CD4-positive, alpha-beta T cell (primary cell): ENCODE measurements around the gene DUSP14. TPM values are rescaled to one million over a fixed set of nuclear protein-coding genes. Genes with fewer than 3 reads are reported as not detected.
A peak's percentile ranks its signal among the peaks of the same experiment; 100 is the strongest.

Experiments
- ATAC-seq: fragments of 200-7000 bp; cut with Tn5 transposase; one replicate; pipeline ENCODE4 v1.10.0; 2022; ENCODE audit warnings: mild to moderate bottlenecking; ENCODE audit not compliant: poor library complexity
- CTCF ChIA-PET: fragments of 350-600 bp; sonication (Branson Sonifier 250); formaldehyde crosslinking; loops from one replicate; lab custom pipeline; 2021; ENCODE audit warnings: antibody characterized with exemption, inconsistent platforms; lab: Charles Lee
- POLR2A ChIA-PET: fragments of 350-600 bp; sonication (Branson Sonifier 250); formaldehyde crosslinking; loops from one replicate; lab custom pipeline; 2021; ENCODE audit warnings: antibody characterized with exemption, inconsistent platforms; lab: Charles Lee
- DNase-seq, 14 experiments: peaks; one replicate each; pipeline ENCODE4 v3.0.0-alpha.2; 2013 to 2020; ENCODE audit warnings: mixed read lengths in 2 of 14
- H3K27ac ChIP-seq, 2 donors: one replicate each; pipeline versions ENCODE4 v1.5.1 to v1.7.0; 2013; ENCODE audit warnings: low read length in 2 of 2, low read depth in 1 of 2, mild to moderate bottlenecking in 1 of 2
- H3K27me3 ChIP-seq, 2 experiments: 1 replicate in 1 of 2; 2 replicates in 1 of 2; pipeline versions ENCODE4 v1.6.1 to v1.7.0; 2013; ENCODE audit warnings: low read length in 2 of 2, control low read depth in 1 of 2, mild to moderate bottlenecking in 1 of 2, moderate library complexity in 1 of 2; ENCODE audit not compliant: insufficient read depth in 2 of 2, control insufficient read depth in 1 of 2
- H3K36me3 ChIP-seq: one replicate; pipeline ENCODE4 v1.6.1; 2013; ENCODE audit warnings: low read length, control low read depth; ENCODE audit not compliant: insufficient read depth
- H3K4me1 ChIP-seq: one replicate; pipeline ENCODE4 v1.6.1; 2013; ENCODE audit warnings: low read length, control low read depth; ENCODE audit not compliant: insufficient read depth
- H3K4me3 ChIP-seq: one replicate; pipeline ENCODE4 v1.5.1; 2013; ENCODE audit warnings: mild to moderate bottlenecking, low read length, moderate library complexity
- H3K9me3 ChIP-seq, 2 experiments: 1 replicate in 1 of 2; 2 replicates in 1 of 2; pipeline versions ENCODE4 v1.6.1 to v1.7.0; 2013; ENCODE audit warnings: low read length in 2 of 2, mild to moderate bottlenecking in 2 of 2, control low read depth in 1 of 2, moderate library complexity in 1 of 2; ENCODE audit not compliant: control insufficient read depth in 1 of 2, insufficient read depth in 1 of 2
- H3K27ac Mint-ChIP-seq: one replicate; pipeline ENCODE4 v1.8.0; 2020; ENCODE audit warnings: mixed read lengths
- H3K27me3 Mint-ChIP-seq: one replicate; pipeline ENCODE4 v1.8.0; 2021; ENCODE audit warnings: mixed read lengths
- H3K36me3 Mint-ChIP-seq: one replicate; pipeline ENCODE4 v1.8.0; 2021; ENCODE audit warnings: low read depth, mixed read lengths
- H3K4me1 Mint-ChIP-seq: one replicate; pipeline ENCODE4 v1.8.0; 2021; ENCODE audit warnings: low read depth, mixed read lengths
- H3K4me3 Mint-ChIP-seq: one replicate; pipeline ENCODE4 v1.8.0; 2020; ENCODE audit warnings: mild to moderate bottlenecking, mixed read lengths
- H3K9me3 Mint-ChIP-seq: one replicate; pipeline ENCODE4 v1.8.0; 2020; ENCODE audit warnings: mixed read lengths
- intact Hi-C, 2 experiments: fragments of 100-400 bp; cut with DNase I in 1 of 2; cut with micrococcal nuclease in 1 of 2; formaldehyde crosslinking; loops; one replicate each; pipeline versions ENCODE4 v1.15.1 to v1.9.0; 2023 to 2025; cut with DNase I, micrococcal nuclease
- total RNA-seq, 174 experiments: library from RNA in 2 of 174; stranded (reverse) in 2 of 174; gene quantifications; one replicate each; pipeline ENCODE4 v1.2.3 and lab custom pipeline; 2021 to 2026
- TF ChIP-seq, protein P1 (sequence below): fragments of 200-600 bp; IDR thresholded peaks from one replicate; pipeline ENCODE4 v1.8.0; 2022; ENCODE audit warnings: antibody characterized with exemption, mild to moderate bottlenecking

DUSP14 gene
- total RNA-seq, 2 experiments from 2014 or later = 4.4 to 4.9 TPM

DNA sequence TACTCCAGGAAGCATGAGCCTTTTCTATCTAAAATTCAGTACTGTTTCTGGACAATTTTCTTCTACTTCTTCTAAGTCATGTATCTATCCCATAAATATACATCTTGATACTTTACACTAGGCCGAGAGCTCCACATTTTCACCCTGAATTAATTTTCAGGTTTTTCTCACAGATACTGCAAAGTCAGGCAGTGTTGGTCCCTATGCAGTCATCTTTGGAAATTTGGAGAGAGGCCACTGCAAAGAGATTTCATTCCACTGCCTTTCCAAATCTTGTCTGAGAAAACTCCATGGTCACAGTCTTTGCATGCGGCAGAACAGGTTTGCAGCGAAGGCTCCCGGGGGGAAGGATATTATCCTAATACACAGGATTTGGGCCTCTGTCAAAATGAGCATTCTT is 28.2 kb downstream of the DUSP14 start:
- Histone ChIP-seq H3K27ac (no peak overlapping the region), H3K9me3 (no peaks in the 10 kb centered on the region), H3K4me1 (peaks cover 6% of the 10 kb centered on the region), H3K36me3 (peaks cover 82% of the 10 kb centered on the region), H3K4me3 (no peak overlapping the region), H3K27me3 (no peaks in the 10 kb centered on the region)
- Mint-ChIP-seq H3K27me3 (no peaks in the 10 kb centered on the region), H3K4me1 (no peaks in the 10 kb centered on the region), H3K9me3 (no peaks in the 10 kb centered on the region), H3K4me3 (no peak overlapping the region), H3K36me3 (peaks cover 79% of the 10 kb centered on the region), H3K27ac (peak overlapping the region; percentile 30)
- DNase-seq = no peak
- ChIA-PET POLR2A (no interaction called here), CTCF (no interaction called here)
- TF ChIP-seq, protein P1, sequence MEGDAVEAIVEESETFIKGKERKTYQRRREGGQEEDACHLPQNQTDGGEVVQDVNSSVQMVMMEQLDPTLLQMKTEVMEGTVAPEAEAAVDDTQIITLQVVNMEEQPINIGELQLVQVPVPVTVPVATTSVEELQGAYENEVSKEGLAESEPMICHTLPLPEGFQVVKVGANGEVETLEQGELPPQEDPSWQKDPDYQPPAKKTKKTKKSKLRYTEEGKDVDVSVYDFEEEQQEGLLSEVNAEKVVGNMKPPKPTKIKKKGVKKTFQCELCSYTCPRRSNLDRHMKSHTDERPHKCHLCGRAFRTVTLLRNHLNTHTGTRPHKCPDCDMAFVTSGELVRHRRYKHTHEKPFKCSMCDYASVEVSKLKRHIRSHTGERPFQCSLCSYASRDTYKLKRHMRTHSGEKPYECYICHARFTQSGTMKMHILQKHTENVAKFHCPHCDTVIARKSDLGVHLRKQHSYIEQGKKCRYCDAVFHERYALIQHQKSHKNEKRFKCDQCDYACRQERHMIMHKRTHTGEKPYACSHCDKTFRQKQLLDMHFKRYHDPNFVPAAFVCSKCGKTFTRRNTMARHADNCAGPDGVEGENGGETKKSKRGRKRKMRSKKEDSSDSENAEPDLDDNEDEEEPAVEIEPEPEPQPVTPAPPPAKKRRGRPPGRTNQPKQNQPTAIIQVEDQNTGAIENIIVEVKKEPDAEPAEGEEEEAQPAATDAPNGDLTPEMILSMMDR = no peak
- intact Hi-C loops = no loop called here
- ATAC-seq = no peak

DNA sequence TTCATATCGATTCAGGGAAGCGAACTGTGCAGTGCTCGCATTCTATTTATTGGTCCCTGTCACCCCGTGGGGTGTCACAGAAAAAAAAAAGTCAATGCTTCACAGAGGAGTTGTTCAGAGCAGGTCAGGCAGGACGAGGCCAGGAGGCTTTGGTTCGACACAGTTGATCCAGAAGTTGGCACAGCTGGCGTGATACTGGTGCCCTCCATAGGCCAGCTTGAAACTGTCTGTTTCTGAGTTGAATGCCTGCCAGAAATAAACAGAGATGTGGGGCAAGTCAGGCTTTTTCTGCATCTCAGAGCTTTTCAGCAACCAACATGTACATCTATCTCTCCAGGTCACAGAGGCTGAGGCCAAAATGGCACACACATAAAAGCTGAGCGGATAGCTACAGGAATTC is 29.1 kb downstream of the DUSP14 start:
- Histone ChIP-seq H3K4me1 (peaks cover 6% of the 10 kb centered on the region), H3K9me3 (no peaks in the 10 kb centered on the region), H3K4me3 (no peak overlapping the region), H3K36me3 (peaks cover 82% of the 10 kb centered on the region), H3K27me3 (no peaks in the 10 kb centered on the region), H3K27ac (no peak overlapping the region)
- H3K9me3 Mint-ChIP-seq = no peaks in the 10 kb centered on the region
- H3K36me3 Mint-ChIP-seq = peaks cover 76% of the 10 kb centered on the region
- no peak for ATAC-seq
- H3K4me3 Mint-ChIP-seq = no peak overlapping the region
- intact Hi-C loops = no loop called here
- POLR2A ChIA-PET = interaction anchor here (0.6 kb wide), 1 partner anchor 9 kb away, joined by 3 read pairs; no protein-coding TSS in a partner anchor
- TF ChIP-seq, protein P1 = no peak
- H3K4me1 Mint-ChIP-seq = peaks cover 5% of the 10 kb centered on the region
- H3K27ac Mint-ChIP-seq = peak overlapping the region; percentile 27
- CTCF ChIA-PET = no interaction called here
- H3K27me3 Mint-ChIP-seq = no peaks in the 10 kb centered on the region
- DNase-seq = no peak

DNA sequence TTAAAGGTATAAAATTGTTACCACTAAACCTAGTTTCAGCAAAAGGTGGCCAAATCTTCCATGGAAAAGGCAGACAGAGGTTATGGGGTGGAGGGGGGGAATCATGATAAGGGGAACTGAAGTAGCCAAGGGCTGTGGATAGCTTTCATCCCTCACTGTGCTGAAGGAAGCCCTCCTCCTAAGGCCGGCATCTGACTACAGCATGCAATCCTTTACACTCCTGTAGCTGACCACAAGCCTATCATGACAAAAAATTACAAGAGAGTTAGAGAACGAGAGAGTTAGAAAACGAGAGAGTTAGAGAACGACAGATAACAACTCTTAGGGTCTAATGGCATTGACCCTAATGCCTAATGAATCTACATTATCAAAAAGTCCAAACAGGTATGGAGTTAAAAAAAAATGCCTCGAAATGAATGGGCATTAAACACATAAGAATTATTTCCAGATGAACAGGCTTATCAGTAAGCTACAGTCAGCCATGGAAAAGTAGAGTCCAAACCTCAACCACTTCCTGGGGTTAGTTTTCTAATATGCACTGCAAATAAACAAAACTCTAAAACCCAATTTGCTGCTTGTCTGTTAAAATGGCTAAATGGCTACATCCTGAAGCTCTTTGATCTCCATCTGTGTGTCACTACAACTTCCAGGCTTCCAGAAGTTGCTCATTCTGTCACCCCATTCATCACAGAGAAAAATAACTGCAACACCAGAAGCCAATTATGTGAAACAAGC is 29.7 kb downstream of the DUSP14 start:
- intact Hi-C loops = no loop called here
- H3K27ac ChIP-seq = no peak overlapping the region
- DNase-seq = peak in 1 of 14 experiments; percentile 16
- no peak for ATAC-seq
- no peaks in the 10 kb centered on the region for H3K27me3 ChIP-seq
- H3K4me3 ChIP-seq = no peak overlapping the region
- H3K4me1 ChIP-seq = peaks cover 6% of the 10 kb centered on the region
- Mint-ChIP-seq H3K27me3 (no peaks in the 10 kb centered on the region), H3K9me3 (no peaks in the 10 kb centered on the region), H3K4me1 (peaks cover 7% of the 10 kb centered on the region), H3K4me3 (no peak overlapping the region), H3K36me3 (peaks cover 79% of the 10 kb centered on the region), H3K27ac (peak overlapping the region; percentile 27)
- H3K9me3 ChIP-seq = no peaks in the 10 kb centered on the region
- ChIA-PET POLR2A (interaction anchor here (0.6 kb wide), 2 partner anchors 10 to 267 kb away, joined by 3 read pairs; no protein-coding TSS in a partner anchor), CTCF (no interaction called here)
- TF ChIP-seq, protein P1 = no peak
- peaks cover 82% of the 10 kb centered on the region for H3K36me3 ChIP-seq
